Activated CD4-positive, alpha-beta T cell treated with anti-CD3 and anti-CD28 coated beads for 1 hour (primary cell): ENCODE measurements around the gene NOTCH4.

Experiments
- DNase-seq: peaks from one replicate; pipeline ENCODE4 v3.0.0-alpha.2; 2020

NOTCH4 gene

GRCh38 chr6:32158052-32158451, 65.8 kb downstream of the NOTCH4 start:
- no peak for DNase-seq

GRCh38 chr6:32156891-32157290, 67.0 kb downstream of the NOTCH4 start:
- DNase-seq = no peak

GRCh38 chr6:32154514-32155161, 69.2 kb downstream of the NOTCH4 start:
- peak; percentile 50 for DNase-seq

GRCh38 chr6:32153564-32154513, 70.0 kb downstream of the NOTCH4 start, which contains the start of gene PPT2:
PPT2 (plus strand) TSS chr6:32154141; CDS start chr6:32154595, 454 bp downstream.
- DNase-seq = peak; percentile 55

GRCh38 chr6:32152769-32153563, 70.9 kb downstream of the NOTCH4 start:
- DNase-seq = no peak

GRCh38 chr6:32151863-32152768, 71.8 kb downstream of the NOTCH4 start, which contains the start of gene PRRT1:
PRRT1 (minus strand) TSS chr6:32151939; CDS start chr6:32151827, 112 bp downstream.
- DNase-seq = no peak

GRCh38 chr6:32151181-32151862, 72.5 kb downstream of the NOTCH4 start:
- DNase-seq = no peak

- DNase-seq = no peak
Measured at GRCh38 chr6:32149932-32150870, 73.7 kb downstream of the NOTCH4 start.

- DNase-seq = no peak
Measured at GRCh38 chr6:32149092-32149755, 74.6 kb downstream of the NOTCH4 start.

- DNase-seq = peak; percentile 61
Measured at GRCh38 chr6:32148289-32149091, 75.4 kb downstream of the NOTCH4 start.

GRCh38 chr6:32147401-32148132, 76.3 kb downstream of the NOTCH4 start:
- DNase-seq = no peak

GRCh38 chr6:32146687-32147086, 77.2 kb downstream of the NOTCH4 start:
- DNase-seq = no peak

GRCh38 chr6:32146287-32146686, 77.6 kb downstream of the NOTCH4 start:
- DNase-seq = no peak
